GM12878 (cell line): ENCODE data around the gene CCNB1. TPM values are rescaled to one million over a fixed set of nuclear protein-coding genes. Genes with fewer than 3 reads are reported as not detected.

ENCODE experiments used
- ATAC-seq: fragments of 200-7000 bp; cut with Tn5 transposase; 3 replicates; pipeline ENCODE4 v1.9.1; 2020; ENCODE audit warnings: mild to moderate bottlenecking, moderate library complexity
- BruUV-seq: library from RNA; stranded (reverse); fragments of 400-500 nt; replicated peaks from 2 replicates; lab custom pipeline; 2021; lab: Mats Ljungman, UMichigan
- CTCF ChIA-PET: fragments of 300-600 bp; sonication (Branson Sonifier 250); formaldehyde crosslinking; extraction: SDS; loops from one replicate; lab custom pipeline; 2021; ENCODE audit warnings: inconsistent platforms; lab: Yijun Ruan, JAX
- POLR2A ChIA-PET: fragments of 350-600 bp; formaldehyde crosslinking; extraction: SDS; loops from one replicate; lab custom pipeline; 2021; ENCODE audit warnings: inconsistent platforms; lab: Charles Lee
- RAD21 ChIA-PET: fragments of 300-600 bp; sonication (Branson Sonifier 250); formaldehyde crosslinking; loops from one replicate; lab custom pipeline; 2023; ENCODE audit warnings: antibody characterized with exemption; ENCODE audit not compliant: unreplicated experiment; lab: Charles Lee
- SMC1A ChIA-PET: fragments of 300-600 bp; sonication (Branson Sonifier 250); formaldehyde crosslinking; loops from one replicate; lab custom pipeline; 2023; ENCODE audit not compliant: unreplicated experiment, uncharacterized antibody; lab: Charles Lee
- DNase-seq: peaks from one replicate; pipeline ENCODE4 v3.0.0-alpha.2; 2011; ENCODE audit warnings: low read depth, low spot score
- FAIRE-seq: peaks from 3 replicates; lab custom pipeline; 2011; peaks lifted over from hg19 to GRCh38; lab: Jason Lieb, UNC
- H2AFZ ChIP-seq: 2 replicates; pipeline ENCODE4 v1.6.0; 2011; ENCODE audit warnings: low read depth, low read length, control low read depth; ENCODE audit not compliant: control insufficient read depth
- H3K27ac ChIP-seq: 2 replicates; pipeline ENCODE4 v1.5.1; 2011; ENCODE audit warnings: control low read depth; ENCODE audit not compliant: control insufficient read depth, insufficient read depth
- H3K27me3 ChIP-seq, 2 experiments: replicated peaks in 1 of 2; 2 replicates each; pipeline versions ENCODE4 v1.6.0 to v1.6.1; 2011; ENCODE audit warnings: low read length in 1 of 2; ENCODE audit not compliant: control insufficient read depth in 2 of 2, insufficient read depth in 2 of 2
- H3K36me3 ChIP-seq, 2 experiments: 2 replicates each; pipeline ENCODE4 v1.5.1; 2011; ENCODE audit warnings: low read length in 1 of 2; ENCODE audit not compliant: control insufficient read depth in 2 of 2, insufficient read depth in 2 of 2
- H3K4me1 ChIP-seq: 2 replicates; pipeline ENCODE4 v1.6.1; 2011; ENCODE audit warnings: mild to moderate bottlenecking, low read length, moderate library complexity, mixed read lengths; ENCODE audit not compliant: control insufficient read depth, insufficient read depth
- H3K4me2 ChIP-seq: 2 replicates; pipeline ENCODE4 v1.6.0; 2011; ENCODE audit warnings: control low read depth; ENCODE audit not compliant: control insufficient read depth, insufficient read depth
- H3K4me3 ChIP-seq: fragments of 200-600 bp; sonication (generic); 2 replicates; pipeline ENCODE4 v1.5.1; 2016
- H3K79me2 ChIP-seq: 2 replicates; pipeline ENCODE4 v1.6.0; 2011; ENCODE audit warnings: low read length; ENCODE audit not compliant: control insufficient read depth, insufficient read depth
- H3K9ac ChIP-seq: 2 replicates; pipeline ENCODE4 v1.8.0; 2011; ENCODE audit warnings: low read length, control low read depth, mixed read lengths; ENCODE audit not compliant: control insufficient read depth, insufficient read depth
- H3K9me3 ChIP-seq: replicated peaks from 3 replicates; pipeline ENCODE4 v1.5.1; 2011; ENCODE audit warnings: mild to moderate bottlenecking, low read length; ENCODE audit not compliant: control insufficient read depth, insufficient read depth
- H4K20me1 ChIP-seq: 2 replicates; pipeline ENCODE4 v1.6.0; 2011; ENCODE audit not compliant: control insufficient read depth, insufficient read depth
- CHD4 ChIP-seq: fragments of 200-600 bp; sonication (generic); IDR thresholded peaks from 2 replicates; pipeline ENCODE4 v1.6.1; 2016; ENCODE audit warnings: mild to moderate bottlenecking
- ETV6 ChIP-seq, 2 experiments: fragments of 450-650 bp in 1 of 2; IDR thresholded peaks in 1 of 2; conservative IDR thresholded peaks in 1 of 2; 2 replicates each; pipeline ENCODE4 v1.6.1; 2014; ENCODE audit warnings: antibody characterized with exemption in 1 of 2, borderline replicate concordance in 1 of 2, low read depth in 1 of 2, mild to moderate bottlenecking in 1 of 2, moderate library complexity in 1 of 2
- EZH2 ChIP-seq: IDR thresholded peaks from 2 replicates; pipeline ENCODE4 v1.6.1; 2012; ENCODE audit warnings: low read depth, mild to moderate bottlenecking, control low read depth, inconsistent platforms, low read length, borderline replicate concordance; ENCODE audit not compliant: control insufficient read depth
- KAT2A ChIP-seq: conservative IDR thresholded peaks from 2 replicates; pipeline ENCODE4 v1.6.1; 2011; ENCODE audit warnings: low read depth, low read length; ENCODE audit not compliant: control insufficient read depth
- POLR2AphosphoS5 ChIP-seq: IDR thresholded peaks from 2 replicates; pipeline ENCODE4 v1.6.1; 2011; ENCODE audit warnings: mild to moderate bottlenecking, low read length, inconsistent platforms
- SP1 ChIP-seq: IDR thresholded peaks from one replicate; pipeline ENCODE4 v1.6.1; 2011; ENCODE audit warnings: low read depth, low read length
- SUZ12 ChIP-seq: fragments of 200-600 bp; sonication (generic); IDR thresholded peaks from one replicate; pipeline ENCODE4 v1.6.1; 2018; ENCODE audit warnings: antibody characterized with exemption, mild to moderate bottlenecking; ENCODE audit not compliant: unreplicated experiment
- ZNF217 ChIP-seq: fragments of 450-650 bp; IDR thresholded peaks from 2 replicates; pipeline ENCODE4 v1.6.1; 2017; ENCODE audit warnings: antibody characterized with exemption, mild to moderate bottlenecking
- WGBS: methylation state at CpG from one replicate; pipeline ENCODE4 v1.1.6; 2016; ENCODE audit warnings: low lambda C conversion rate; ENCODE audit not compliant: insufficient replicate concordance, insufficient coverage; ENCODE audit errors: missing lambda C conversion rate; 5-methylcytosine and 5-hydroxymethylcytosine counted together
- in situ Hi-C: fragments of 300-500 bp; cut with MboI; formaldehyde crosslinking; loops from 9 replicates; pipeline ENCODE4 v1.14.3; 2018; ENCODE audit warnings: mixed read lengths
- intact Hi-C: fragments of 100-400 bp; cut with micrococcal nuclease; formaldehyde crosslinking; loops from one replicate; pipeline ENCODE4 v1.14.2; 2022; ENCODE audit not compliant: unreplicated experiment
- polyA plus RNA-seq, 11 experiments: library from polyadenylated mRNA; depleted of rRNA in 4 of 11; unstranded in 6 of 11; stranded (reverse) in 5 of 11; fragments of >200 nt; fragmentation: Nextera tagmentation in 4 of 11; fragmentation: Illumina TruSeq in 1 of 11; extraction: Ambion mirVana in 4 of 11; extraction: Trizol in 1 of 11; gene quantifications; 1 replicate in 1 of 11; 2 replicates in 10 of 11; pipeline versions ENCODE4 v1.2.1 to v1.2.3, GENCODE V29; 2011 to 2016; ENCODE audit warnings: inconsistent platforms in 2 of 11, missing spikeins in 2 of 11, low read depth in 1 of 11
- total RNA-seq, 4 experiments: library from RNA; depleted of rRNA in 3 of 4; stranded (reverse); fragments of >200 nt in 3 of 4; fragmentation: Illumina TruSeq in 1 of 4; extraction: Trizol in 1 of 4; gene quantifications; 2 replicates each; pipeline versions ENCODE4 v1.2.1 to v1.2.3, GENCODE V29; 2013 to 2021
- TF ChIP-seq, protein P1 (sequence below): fragments of 450-650 bp; IDR thresholded peaks from 2 replicates; pipeline ENCODE4 v1.6.1; 2017; ENCODE audit warnings: mild to moderate bottlenecking, moderate library complexity

The CCNB1 gene
- total and polyA plus RNA-seq, 10 of the 15 experiments (the other 5 are each of a cell fraction or from before 2014, with no cell fraction given): 148 to 403 (median 210) TPM

DNA sequence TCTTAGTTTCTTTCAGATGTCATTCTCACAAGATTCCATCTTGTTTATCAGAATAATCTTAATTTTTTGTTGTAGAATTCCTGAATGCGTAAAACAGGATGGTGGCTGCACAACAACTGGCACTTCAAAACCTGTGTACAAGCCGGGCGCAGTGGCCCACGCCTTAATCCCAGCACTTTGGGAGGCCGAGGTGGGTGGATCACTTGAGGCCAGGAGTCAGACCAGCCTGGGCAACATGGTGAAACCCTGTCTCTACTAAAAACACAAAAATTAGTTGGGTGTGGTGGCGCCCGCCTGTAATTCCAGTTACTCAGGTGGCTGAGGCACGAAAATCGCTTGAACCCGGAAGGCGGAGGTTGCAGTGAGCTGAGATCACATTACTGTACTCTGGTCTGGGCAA lies 10.5 kb upstream of the CCNB1 start:
- ChIA-PET CTCF (no interaction called here), RAD21 (no interaction called here), SMC1A (no interaction called here), POLR2A (no interaction called here)
- no peaks in the 10 kb centered on the region for H4K20me1 ChIP-seq
- no peak overlapping the region for H3K9ac ChIP-seq
- intact Hi-C loops: no loop called here
- no peaks in the 10 kb centered on the region for H3K27me3 ChIP-seq
- no peaks in the 10 kb centered on the region for H3K9me3 ChIP-seq
- ATAC-seq: no peak
- DNase-seq: no peak
- in situ Hi-C loops: no loop called here
- 92% methylated on average over 11 of the region's 11 CpGs for WGBS
- no peak overlapping the region for H3K4me3 ChIP-seq
- H3K4me2 ChIP-seq: no peak overlapping the region
- FAIRE-seq: no peak
- no peaks in the 10 kb centered on the region for H3K36me3 ChIP-seq
- H3K4me1 ChIP-seq: no peaks in the 10 kb centered on the region
- H3K27ac ChIP-seq: no peak overlapping the region
- no TSS peak for BruUV-seq
- TF ChIP-seq SUZ12 (no peak), POLR2AphosphoS5 (no peak), SP1 (no peak), EZH2 (no peak), CHD4 (no peak), ETV6 (conservative IDR thresholded peaks at IDR 0.05 in 1 of 2, IDR thresholded peaks at IDR 0.05 in 1 of 2; ENCODE audit: borderline replicate concordance in 1 of 2, low read depth in 1 of 2) (no peak), KAT2A (no peak), ZNF217 (no peak)
- TF ChIP-seq, protein P1, sequence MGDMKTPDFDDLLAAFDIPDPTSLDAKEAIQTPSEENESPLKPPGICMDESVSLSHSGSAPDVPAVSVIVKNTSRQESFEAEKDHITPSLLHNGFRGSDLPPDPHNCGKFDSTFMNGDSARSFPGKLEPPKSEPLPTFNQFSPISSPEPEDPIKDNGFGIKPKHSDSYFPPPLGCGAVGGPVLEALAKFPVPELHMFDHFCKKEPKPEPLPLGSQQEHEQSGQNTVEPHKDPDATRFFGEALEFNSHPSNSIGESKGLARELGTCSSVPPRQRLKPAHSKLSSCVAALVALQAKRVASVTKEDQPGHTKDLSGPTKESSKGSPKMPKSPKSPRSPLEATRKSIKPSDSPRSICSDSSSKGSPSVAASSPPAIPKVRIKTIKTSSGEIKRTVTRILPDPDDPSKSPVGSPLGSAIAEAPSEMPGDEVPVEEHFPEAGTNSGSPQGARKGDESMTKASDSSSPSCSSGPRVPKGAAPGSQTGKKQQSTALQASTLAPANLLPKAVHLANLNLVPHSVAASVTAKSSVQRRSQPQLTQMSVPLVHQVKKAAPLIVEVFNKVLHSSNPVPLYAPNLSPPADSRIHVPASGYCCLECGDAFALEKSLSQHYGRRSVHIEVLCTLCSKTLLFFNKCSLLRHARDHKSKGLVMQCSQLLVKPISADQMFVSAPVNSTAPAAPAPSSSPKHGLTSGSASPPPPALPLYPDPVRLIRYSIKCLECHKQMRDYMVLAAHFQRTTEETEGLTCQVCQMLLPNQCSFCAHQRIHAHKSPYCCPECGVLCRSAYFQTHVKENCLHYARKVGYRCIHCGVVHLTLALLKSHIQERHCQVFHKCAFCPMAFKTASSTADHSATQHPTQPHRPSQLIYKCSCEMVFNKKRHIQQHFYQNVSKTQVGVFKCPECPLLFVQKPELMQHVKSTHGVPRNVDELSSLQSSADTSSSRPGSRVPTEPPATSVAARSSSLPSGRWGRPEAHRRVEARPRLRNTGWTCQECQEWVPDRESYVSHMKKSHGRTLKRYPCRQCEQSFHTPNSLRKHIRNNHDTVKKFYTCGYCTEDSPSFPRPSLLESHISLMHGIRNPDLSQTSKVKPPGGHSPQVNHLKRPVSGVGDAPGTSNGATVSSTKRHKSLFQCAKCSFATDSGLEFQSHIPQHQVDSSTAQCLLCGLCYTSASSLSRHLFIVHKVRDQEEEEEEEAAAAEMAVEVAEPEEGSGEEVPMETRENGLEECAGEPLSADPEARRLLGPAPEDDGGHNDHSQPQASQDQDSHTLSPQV: no peak
- H2AFZ ChIP-seq: no peak overlapping the region
- H3K79me2 ChIP-seq: no peaks in the 10 kb centered on the region
